KG1 (cell line): ENCODE data around the gene SRM.
"Not testable (repeated sequence)": the region's sequence is repeated elsewhere in the genome, so short reads cannot be mapped to it uniquely, and the experiment has no call there.

Experiments used
- DNase-seq: peaks from one replicate; lab custom pipeline; 2025; lab: John Stamatoyannopoulos, UW

Gene SRM

GRCh38 chr1:11059968-11060830 is at the start of gene SRM:
TSS of gene SRM (minus strand) at chr1:11060018. CDS start at chr1:11059943, 75 bp downstream.
- DNase-seq, result peak; percentile 79

GRCh38 chr1:11109047-11109760 is 49.4 kb upstream of the SRM start:
- no peak for DNase-seq

- no peak for DNase-seq
These were observed 47.8 kb upstream of the SRM start for GRCh38 chr1:11107599-11107998.

- DNase-seq, result no peak
These were observed 45.8 kb upstream of the SRM start for GRCh38 chr1:11105586-11105985.

- no peak for DNase-seq
These were observed 41.5 kb upstream of the SRM start for GRCh38 chr1:11101347-11101746.

GRCh38 chr1:11100806-11101205 is 41.0 kb upstream of the SRM start:
- DNase-seq, result not testable (repeated sequence)

GRCh38 chr1:11100149-11100493 is 40.3 kb upstream of the SRM start:
- DNase-seq, result no peak

GRCh38 chr1:11099310-11100148 is 39.7 kb upstream of the SRM start, which contains the start of gene EXOSC10:
TSS of gene EXOSC10 (minus strand) at chr1:11099869. CDS start at chr1:11099831, 38 bp downstream.
- peak; percentile 70 for DNase-seq

GRCh38 chr1:11098931-11099309 is 39.1 kb upstream of the SRM start:
- no peak for DNase-seq

GRCh38 chr1:11083784-11084183 is 24.0 kb upstream of the SRM start:
- not testable (repeated sequence) for DNase-seq

- no peak for DNase-seq
These were observed 21.1 kb upstream of the SRM start for GRCh38 chr1:11080931-11081330.

- DNase-seq, result no peak
These were observed 18.8 kb upstream of the SRM start for GRCh38 chr1:11078631-11079030.

- not testable (repeated sequence) for DNase-seq
These were observed 13.6 kb upstream of the SRM start for GRCh38 chr1:11073398-11073797.

- DNase-seq, result no peak
These were observed 12.5 kb upstream of the SRM start for GRCh38 chr1:11072216-11072917.

GRCh38 chr1:11071463-11072215 is 11.8 kb upstream of the SRM start:
- no peak for DNase-seq

GRCh38 chr1:11070876-11071275 is 11.1 kb upstream of the SRM start:
- no peak for DNase-seq

GRCh38 chr1:11068600-11069473 is 9.0 kb upstream of the SRM start:
- no peak for DNase-seq

GRCh38 chr1:11067716-11068599 is 8.1 kb upstream of the SRM start:
- DNase-seq, result no peak

GRCh38 chr1:11065796-11066195 is 6.0 kb upstream of the SRM start:
- DNase-seq, result no peak
